ENCODE data around the gene SKIL. TPM values are rescaled to one million over a fixed set of nuclear protein-coding genes. Genes with fewer than 3 reads are reported as not detected.

Gene SKIL
- total RNA-seq, 1 experiment from 2014 or later, result 34.7 TPM

DNA sequence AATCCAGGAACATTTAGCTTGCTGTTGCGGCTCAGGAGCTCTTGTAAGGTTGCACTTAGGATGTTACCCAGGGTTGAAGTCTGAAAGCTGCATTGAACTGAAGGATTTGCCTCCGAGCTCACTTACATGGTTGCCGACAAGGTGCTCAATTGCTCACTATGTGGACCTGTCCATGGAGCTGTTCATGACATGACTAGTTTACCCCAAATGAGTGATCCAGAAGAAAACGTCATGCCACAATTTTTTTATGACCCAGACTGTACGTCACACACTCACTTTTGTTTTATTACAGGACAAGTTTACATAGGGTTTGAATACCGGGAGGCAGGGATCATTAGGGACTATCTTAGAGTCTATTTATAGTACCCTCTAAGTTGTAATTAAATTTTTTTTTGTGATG lies 40.2 kb downstream of the SKIL start:
- no peaks in the 10 kb centered on the region for H3K4me1 Mint-ChIP-seq (ENCODE audit: insufficient read depth, unreplicated experiment)
- H3K4me3 Mint-ChIP-seq (ENCODE audit: unreplicated experiment), result no peak overlapping the region
- intact Hi-C loops (cut with micrococcal nuclease), result no loop called here
- no peaks in the 10 kb centered on the region for H3K27me3 Mint-ChIP-seq (ENCODE audit: insufficient read depth, unreplicated experiment)
- TF ChIP-seq, protein P1, sequence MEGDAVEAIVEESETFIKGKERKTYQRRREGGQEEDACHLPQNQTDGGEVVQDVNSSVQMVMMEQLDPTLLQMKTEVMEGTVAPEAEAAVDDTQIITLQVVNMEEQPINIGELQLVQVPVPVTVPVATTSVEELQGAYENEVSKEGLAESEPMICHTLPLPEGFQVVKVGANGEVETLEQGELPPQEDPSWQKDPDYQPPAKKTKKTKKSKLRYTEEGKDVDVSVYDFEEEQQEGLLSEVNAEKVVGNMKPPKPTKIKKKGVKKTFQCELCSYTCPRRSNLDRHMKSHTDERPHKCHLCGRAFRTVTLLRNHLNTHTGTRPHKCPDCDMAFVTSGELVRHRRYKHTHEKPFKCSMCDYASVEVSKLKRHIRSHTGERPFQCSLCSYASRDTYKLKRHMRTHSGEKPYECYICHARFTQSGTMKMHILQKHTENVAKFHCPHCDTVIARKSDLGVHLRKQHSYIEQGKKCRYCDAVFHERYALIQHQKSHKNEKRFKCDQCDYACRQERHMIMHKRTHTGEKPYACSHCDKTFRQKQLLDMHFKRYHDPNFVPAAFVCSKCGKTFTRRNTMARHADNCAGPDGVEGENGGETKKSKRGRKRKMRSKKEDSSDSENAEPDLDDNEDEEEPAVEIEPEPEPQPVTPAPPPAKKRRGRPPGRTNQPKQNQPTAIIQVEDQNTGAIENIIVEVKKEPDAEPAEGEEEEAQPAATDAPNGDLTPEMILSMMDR (IDR thresholded peaks at IDR 0.05; ENCODE audit: unreplicated experiment), result no peak
- no peak overlapping the region for H3K27ac Mint-ChIP-seq (ENCODE audit: low read depth, unreplicated experiment)
- no TSS peak for BruUV-seq (replicated peaks)
- H3K9me3 Mint-ChIP-seq (ENCODE audit: unreplicated experiment), result no peaks in the 10 kb centered on the region
- H3K36me3 Mint-ChIP-seq (ENCODE audit: insufficient read depth, unreplicated experiment), result peaks cover 12% of the 10 kb centered on the region
- ChIA-PET CTCF (interaction anchor here (0.7 to 1.2 kb wide), 3 partner anchors 12 to 52 kb away, joined by 3 to 6 read pairs (median 3); no protein-coding TSS in a partner anchor), POLR2A (interaction anchor here (1.4 to 1.7 kb wide), 2 partner anchors 14 to 39 kb away, joined by 3 to 5 read pairs; no protein-coding TSS in a partner anchor)
- DNase-seq (ENCODE audit: unreplicated experiment), result no peak

DNA sequence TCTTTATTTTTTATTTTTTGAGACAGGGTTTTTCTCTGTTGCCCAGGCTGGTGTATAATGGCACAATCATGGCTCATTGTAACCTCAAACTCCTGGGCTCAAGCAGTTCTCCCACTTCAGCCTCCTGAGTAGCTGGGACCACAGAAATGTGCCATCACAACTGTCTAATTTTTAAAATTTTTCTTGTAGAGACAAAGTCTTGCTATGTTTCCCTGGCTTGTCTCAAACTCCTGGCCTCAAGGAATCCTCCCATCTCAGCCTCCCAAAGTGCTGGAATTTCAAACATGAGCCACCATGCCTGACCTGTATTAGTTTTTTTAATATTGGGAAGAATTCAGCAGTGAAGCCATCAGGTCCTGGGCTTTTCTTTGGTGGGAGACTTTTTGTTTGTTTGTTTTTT lies 47.6 kb downstream of the SKIL start:
- Mint-ChIP-seq H3K27me3 (ENCODE audit: insufficient read depth, unreplicated experiment) (no peaks in the 10 kb centered on the region), H3K27ac (ENCODE audit: low read depth, unreplicated experiment) (no peak overlapping the region), H3K4me1 (ENCODE audit: insufficient read depth, unreplicated experiment) (no peaks in the 10 kb centered on the region), H3K36me3 (ENCODE audit: insufficient read depth, unreplicated experiment) (no peaks in the 10 kb centered on the region), H3K4me3 (ENCODE audit: unreplicated experiment) (no peak overlapping the region), H3K9me3 (ENCODE audit: unreplicated experiment) (no peaks in the 10 kb centered on the region)
- no TSS peak for BruUV-seq (replicated peaks)
- intact Hi-C loops (cut with micrococcal nuclease), result no loop called here
- ChIA-PET POLR2A (no interaction called here), CTCF (interaction anchor here (0.7 to 4.0 kb wide), 4 partner anchors 8 to 406 kb away, joined by 3 to 13 read pairs (median 6); no protein-coding TSS in a partner anchor)
- TF ChIP-seq, protein P1 (IDR thresholded peaks at IDR 0.05; ENCODE audit: unreplicated experiment), result no peak
- no peak for DNase-seq (ENCODE audit: unreplicated experiment)

DNA sequence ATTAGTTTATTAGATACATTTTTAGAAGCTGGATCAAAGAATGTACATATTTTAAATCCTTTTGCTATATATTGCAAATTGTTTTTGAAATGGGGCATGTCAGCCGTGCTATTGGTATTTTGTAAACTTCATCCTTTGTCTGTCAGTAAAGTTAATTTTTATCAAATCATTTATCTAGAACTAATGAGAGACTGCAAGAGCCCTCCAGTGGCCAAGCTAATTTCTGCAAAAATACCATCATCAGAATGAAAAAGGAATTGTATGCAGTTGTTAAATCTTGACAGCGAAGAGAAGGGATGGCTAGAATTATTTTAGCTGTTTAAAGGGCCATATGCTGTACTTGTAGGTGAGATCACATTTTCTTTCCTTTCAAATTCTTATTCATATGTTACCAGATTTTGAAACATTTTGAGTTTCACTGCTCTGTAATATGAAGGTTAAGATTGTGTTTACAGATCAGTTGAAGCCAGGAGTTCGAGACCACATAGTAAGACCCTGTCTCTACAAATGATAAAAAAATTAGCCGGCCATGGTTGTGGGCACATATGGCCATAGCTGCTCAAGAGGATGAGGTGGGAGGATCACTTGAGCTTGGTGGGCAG lies 53.0 kb downstream of the SKIL start:
- H3K4me3 Mint-ChIP-seq (ENCODE audit: unreplicated experiment), result no peak overlapping the region
- peak; percentile 40 for DNase-seq (ENCODE audit: unreplicated experiment)
- CTCF ChIA-PET, result interaction anchor here (0.5 to 15.5 kb wide), 43 partner anchors 13 to 548 kb away, joined by 3 to 435 read pairs (median 3); no protein-coding TSS in a partner anchor
- no peaks in the 10 kb centered on the region for H3K36me3 Mint-ChIP-seq (ENCODE audit: insufficient read depth, unreplicated experiment)
- H3K27me3 Mint-ChIP-seq (ENCODE audit: insufficient read depth, unreplicated experiment), result no peaks in the 10 kb centered on the region
- intact Hi-C loops (cut with micrococcal nuclease), result loop anchor here (1.0 to 5.0 kb wide), 6 partner anchors 100 to 648 kb away; no protein-coding TSS in a partner anchor
- H3K9me3 Mint-ChIP-seq (ENCODE audit: unreplicated experiment), result no peaks in the 10 kb centered on the region
- no TSS peak for BruUV-seq (replicated peaks)
- POLR2A ChIA-PET, result interaction anchor here (0.6 to 6.6 kb wide), 3 partner anchors 107 to 400 kb away, joined by 3 to 63 read pairs (median 4); no protein-coding TSS in a partner anchor
- no peak overlapping the region for H3K27ac Mint-ChIP-seq (ENCODE audit: low read depth, unreplicated experiment)
- H3K4me1 Mint-ChIP-seq (ENCODE audit: insufficient read depth, unreplicated experiment), result peaks cover 9% of the 10 kb centered on the region
- TF ChIP-seq, protein P1 (IDR thresholded peaks at IDR 0.05; ENCODE audit: unreplicated experiment), result peak; percentile 61

DNA sequence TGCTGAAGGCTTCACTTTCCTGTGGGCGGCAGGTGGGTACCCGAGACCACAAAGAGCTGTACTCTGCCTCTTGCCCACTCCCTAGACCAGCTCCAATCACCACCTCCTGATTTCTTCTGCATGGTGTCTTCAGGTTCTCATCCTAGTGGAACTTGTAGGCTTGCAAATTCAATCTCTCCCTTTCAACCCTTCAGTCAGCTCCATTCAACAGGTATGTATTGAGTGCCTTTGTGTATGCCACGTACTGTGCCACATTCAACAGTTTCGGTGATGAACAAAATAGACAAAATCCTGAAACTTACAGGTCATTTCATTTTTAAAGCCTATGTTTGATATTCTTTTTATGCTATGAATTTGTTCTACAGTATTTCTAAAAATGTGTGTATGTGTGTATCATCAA lies 55.8 kb downstream of the SKIL start:
- no peak overlapping the region for H3K4me3 Mint-ChIP-seq (ENCODE audit: unreplicated experiment)
- no peak overlapping the region for H3K27ac Mint-ChIP-seq (ENCODE audit: low read depth, unreplicated experiment)

More for the DNA sequence above, 55.8 kb downstream of the SKIL start:
- Mint-ChIP-seq H3K4me1 (ENCODE audit: insufficient read depth, unreplicated experiment) (peaks cover 9% of the 10 kb centered on the region), H3K27me3 (ENCODE audit: insufficient read depth, unreplicated experiment) (no peaks in the 10 kb centered on the region), H3K36me3 (ENCODE audit: insufficient read depth, unreplicated experiment) (no peaks in the 10 kb centered on the region), H3K9me3 (ENCODE audit: unreplicated experiment) (no peaks in the 10 kb centered on the region)
- TF ChIP-seq, protein P1 (IDR thresholded peaks at IDR 0.05; ENCODE audit: unreplicated experiment), result no peak
- ChIA-PET POLR2A (interaction anchor here (0.6 to 6.6 kb wide), 4 partner anchors 28 to 398 kb away, joined by 3 to 63 read pairs (median 3); no protein-coding TSS in a partner anchor), CTCF (interaction anchor here (0.5 to 15.5 kb wide), 42 partner anchors 9 to 450 kb away, joined by 3 to 435 read pairs (median 5); partner anchors contain the start of gene PHC3)
- BruUV-seq (replicated peaks), result no TSS peak
- no peak for DNase-seq (ENCODE audit: unreplicated experiment)
- intact Hi-C loops (cut with micrococcal nuclease), result loop anchor here (5.0 kb wide), 2 partner anchors 199 to 551 kb away; no protein-coding TSS in a partner anchor
